Measurements from ENCODE around the gene DPH2. TPM values are rescaled to one million over a fixed set of nuclear protein-coding genes. Genes with fewer than 3 reads are reported as not detected.

The DPH2 gene
- total and polyA plus RNA-seq, 10 of the 15 experiments (the other 5 are each of a cell fraction or from before 2014, with no cell fraction given): 13.1 to 82.9 (median 52.0) TPM

- ChIA-PET CTCF (interaction anchor here (1.0 to 4.6 kb wide), 5 partner anchors 10 to 60 kb away, joined by 3 to 25 read pairs (median 5); no protein-coding TSS in a partner anchor), RAD21 (ENCODE audit: unreplicated experiment) (no interaction called here), POLR2A (no interaction called here), SMC1A (ENCODE audit: uncharacterized antibody, unreplicated experiment) (interaction anchor here (1.6 kb wide), 1 partner anchor 10 kb away, joined by 8 read pairs; no protein-coding TSS in a partner anchor)
- BruUV-seq (replicated peaks): no TSS peak
- Histone ChIP-seq H3K27ac (ENCODE audit: control insufficient read depth, insufficient read depth) (no peak overlapping the region), H3K27me3 (replicated peaks in 1 of 2; ENCODE audit: control insufficient read depth in 2 of 2, insufficient read depth in 2 of 2, low read length in 1 of 2) (no peaks in the 10 kb centered on the region), H3K36me3 (ENCODE audit: control insufficient read depth in 2 of 2, insufficient read depth in 2 of 2, low read length in 1 of 2) (no peaks in the 10 kb centered on the region), H3K9ac (ENCODE audit: control insufficient read depth, insufficient read depth, low read length) (no peak overlapping the region), H3K4me1 (ENCODE audit: control insufficient read depth, insufficient read depth, low read length) (peaks cover 17% of the 10 kb centered on the region), H4K20me1 (ENCODE audit: control insufficient read depth, insufficient read depth) (no peaks in the 10 kb centered on the region), H2AFZ (ENCODE audit: control insufficient read depth, low read depth, low read length) (no peak overlapping the region), H3K4me3 (no peak overlapping the region), H3K9me3 (replicated peaks; ENCODE audit: control insufficient read depth, insufficient read depth, low read length) (no peaks in the 10 kb centered on the region), H3K79me2 (ENCODE audit: control insufficient read depth, insufficient read depth, low read length) (no peaks in the 10 kb centered on the region), H3K4me2 (ENCODE audit: control insufficient read depth, insufficient read depth) (no peak overlapping the region)
- peak; percentile 48 for ATAC-seq
- no peak for FAIRE-seq
- TF ChIP-seq, protein P1, sequence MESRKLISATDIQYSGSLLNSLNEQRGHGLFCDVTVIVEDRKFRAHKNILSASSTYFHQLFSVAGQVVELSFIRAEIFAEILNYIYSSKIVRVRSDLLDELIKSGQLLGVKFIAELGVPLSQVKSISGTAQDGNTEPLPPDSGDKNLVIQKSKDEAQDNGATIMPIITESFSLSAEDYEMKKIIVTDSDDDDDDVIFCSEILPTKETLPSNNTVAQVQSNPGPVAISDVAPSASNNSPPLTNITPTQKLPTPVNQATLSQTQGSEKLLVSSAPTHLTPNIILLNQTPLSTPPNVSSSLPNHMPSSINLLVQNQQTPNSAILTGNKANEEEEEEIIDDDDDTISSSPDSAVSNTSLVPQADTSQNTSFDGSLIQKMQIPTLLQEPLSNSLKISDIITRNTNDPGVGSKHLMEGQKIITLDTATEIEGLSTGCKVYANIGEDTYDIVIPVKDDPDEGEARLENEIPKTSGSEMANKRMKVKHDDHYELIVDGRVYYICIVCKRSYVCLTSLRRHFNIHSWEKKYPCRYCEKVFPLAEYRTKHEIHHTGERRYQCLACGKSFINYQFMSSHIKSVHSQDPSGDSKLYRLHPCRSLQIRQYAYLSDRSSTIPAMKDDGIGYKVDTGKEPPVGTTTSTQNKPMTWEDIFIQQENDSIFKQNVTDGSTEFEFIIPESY (IDR thresholded peaks at IDR 0.05): no peak
- TF ChIP-seq GATAD2B (conservative IDR thresholded peaks at IDR 0.05; ENCODE audit: low read depth) (no peak), SMC3 (IDR thresholded peaks at IDR 0.05; ENCODE audit: borderline replicate concordance, low read length) (0 out of 2 replicates have a peak, but pooled peaks have one; percentile 24), CTCF (IDR thresholded peaks at IDR 0.05 in 2 of 3, conservative IDR thresholded peaks at IDR 0.05 in 1 of 3; ENCODE audit: control insufficient read depth in 2 of 3, extremely low read depth in 1 of 3, insufficient read depth in 1 of 3, low read depth in 3 of 3, low read length in 3 of 3) (peak; percentile 30 to 48 (median 37); a peak in 3 of 6 replicates), RAD21 (IDR thresholded peaks at IDR 0.05; ENCODE audit: insufficient read depth, low read depth, low read length) (peak; percentile 32; the same call in 1 of the 2 replicates), KLF5 (IDR thresholded peaks at IDR 0.05; ENCODE audit: partially characterized antibody) (no peak), BACH1 (IDR thresholded peaks at IDR 0.05; ENCODE audit: borderline replicate concordance) (no peak), MEF2A (IDR thresholded peaks at IDR 0.05; ENCODE audit: insufficient read depth, low read depth, low read length) (no peak)
- intact Hi-C loops (cut with micrococcal nuclease; ENCODE audit: unreplicated experiment): loop anchor here (5.0 kb wide), 1 partner anchor 37 kb away; the partner anchor contains the start of gene SLC6A9
- in situ Hi-C loops (cut with MboI): no loop called here
- DNase-seq (ENCODE audit: low read depth, low spot score): no peak
- WGBS (ENCODE audit: insufficient coverage, insufficient replicate concordance, low lambda C conversion rate, missing lambda C conversion rate): 57% methylated on average over 13 of the region's 15 CpGs
Measured at GRCh38 chr1:43994794-43995790, 25.3 kb downstream of the DPH2 start.

Measured in GM12878 (cell line).